ENCODE data around the gene TMEM134.

TMEM134 gene

DNA sequence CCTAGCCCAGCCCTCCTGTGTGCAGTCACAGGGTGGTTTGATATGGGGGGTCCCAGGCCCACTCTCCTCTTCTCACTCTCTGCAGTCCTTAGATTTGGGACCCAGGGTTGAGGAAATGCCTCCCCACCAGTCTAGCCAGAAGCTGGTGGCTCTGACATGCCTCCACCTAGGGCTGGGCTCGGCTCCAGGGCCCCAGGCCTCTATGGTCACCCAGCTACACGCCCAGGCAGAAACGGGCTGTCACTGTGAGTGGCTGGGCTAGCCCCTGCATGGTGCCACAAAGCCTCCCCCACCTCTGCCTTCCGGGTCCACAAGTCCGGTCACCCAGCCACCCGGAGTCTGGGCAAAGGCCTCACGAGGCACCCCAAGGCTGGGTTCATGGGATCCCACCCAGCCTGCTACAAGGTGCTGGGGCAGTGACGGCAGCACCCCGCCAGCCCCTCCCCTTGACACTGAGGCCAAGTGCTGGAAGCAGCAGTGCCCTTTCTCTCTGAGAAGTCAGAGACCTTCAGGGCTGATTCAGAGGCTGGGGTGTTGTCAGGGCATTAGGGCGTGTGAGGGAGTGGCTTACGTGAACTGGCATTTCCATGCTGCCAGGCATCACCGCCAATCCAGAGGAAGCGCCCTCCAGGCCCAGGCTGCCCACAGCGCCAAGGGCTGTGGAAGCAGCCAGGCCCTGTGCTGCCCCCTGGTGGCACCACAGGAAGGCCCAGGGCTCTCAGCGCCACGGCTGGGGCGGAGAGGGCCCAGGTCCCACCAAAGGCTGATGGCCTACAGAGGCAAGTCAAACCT lies 36.8 kb upstream of the TMEM134 start:
- TF ChIP-seq, protein P1, sequence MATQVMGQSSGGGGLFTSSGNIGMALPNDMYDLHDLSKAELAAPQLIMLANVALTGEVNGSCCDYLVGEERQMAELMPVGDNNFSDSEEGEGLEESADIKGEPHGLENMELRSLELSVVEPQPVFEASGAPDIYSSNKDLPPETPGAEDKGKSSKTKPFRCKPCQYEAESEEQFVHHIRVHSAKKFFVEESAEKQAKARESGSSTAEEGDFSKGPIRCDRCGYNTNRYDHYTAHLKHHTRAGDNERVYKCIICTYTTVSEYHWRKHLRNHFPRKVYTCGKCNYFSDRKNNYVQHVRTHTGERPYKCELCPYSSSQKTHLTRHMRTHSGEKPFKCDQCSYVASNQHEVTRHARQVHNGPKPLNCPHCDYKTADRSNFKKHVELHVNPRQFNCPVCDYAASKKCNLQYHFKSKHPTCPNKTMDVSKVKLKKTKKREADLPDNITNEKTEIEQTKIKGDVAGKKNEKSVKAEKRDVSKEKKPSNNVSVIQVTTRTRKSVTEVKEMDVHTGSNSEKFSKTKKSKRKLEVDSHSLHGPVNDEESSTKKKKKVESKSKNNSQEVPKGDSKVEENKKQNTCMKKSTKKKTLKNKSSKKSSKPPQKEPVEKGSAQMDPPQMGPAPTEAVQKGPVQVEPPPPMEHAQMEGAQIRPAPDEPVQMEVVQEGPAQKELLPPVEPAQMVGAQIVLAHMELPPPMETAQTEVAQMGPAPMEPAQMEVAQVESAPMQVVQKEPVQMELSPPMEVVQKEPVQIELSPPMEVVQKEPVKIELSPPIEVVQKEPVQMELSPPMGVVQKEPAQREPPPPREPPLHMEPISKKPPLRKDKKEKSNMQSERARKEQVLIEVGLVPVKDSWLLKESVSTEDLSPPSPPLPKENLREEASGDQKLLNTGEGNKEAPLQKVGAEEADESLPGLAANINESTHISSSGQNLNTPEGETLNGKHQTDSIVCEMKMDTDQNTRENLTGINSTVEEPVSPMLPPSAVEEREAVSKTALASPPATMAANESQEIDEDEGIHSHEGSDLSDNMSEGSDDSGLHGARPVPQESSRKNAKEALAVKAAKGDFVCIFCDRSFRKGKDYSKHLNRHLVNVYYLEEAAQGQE (IDR thresholded peaks at IDR 0.05; ENCODE audit: insufficient read depth in 1 of 2, low read depth in 2 of 2, low read length in 2 of 2) = no peak
- TF ChIP-seq POLR2AphosphoS5 (IDR thresholded peaks at IDR 0.05; ENCODE audit: low read depth, low read length) = no peak
- no peak for TF ChIP-seq FOXP2 (optimal IDR thresholded peaks at IDR 0.05; ENCODE audit: borderline replicate concordance, extremely low read depth, extremely low read length, insufficient read depth)
- no peak for TF ChIP-seq TAF1 (IDR thresholded peaks at IDR 0.05; ENCODE audit: borderline replicate concordance, insufficient read depth, low read length)
- 0 out of 2 replicates have a peak, but pooled peaks have one; percentile 22 for TF ChIP-seq SIN3A (IDR thresholded peaks at IDR 0.05; ENCODE audit: borderline replicate concordance, insufficient read depth, low read length)

DNA sequence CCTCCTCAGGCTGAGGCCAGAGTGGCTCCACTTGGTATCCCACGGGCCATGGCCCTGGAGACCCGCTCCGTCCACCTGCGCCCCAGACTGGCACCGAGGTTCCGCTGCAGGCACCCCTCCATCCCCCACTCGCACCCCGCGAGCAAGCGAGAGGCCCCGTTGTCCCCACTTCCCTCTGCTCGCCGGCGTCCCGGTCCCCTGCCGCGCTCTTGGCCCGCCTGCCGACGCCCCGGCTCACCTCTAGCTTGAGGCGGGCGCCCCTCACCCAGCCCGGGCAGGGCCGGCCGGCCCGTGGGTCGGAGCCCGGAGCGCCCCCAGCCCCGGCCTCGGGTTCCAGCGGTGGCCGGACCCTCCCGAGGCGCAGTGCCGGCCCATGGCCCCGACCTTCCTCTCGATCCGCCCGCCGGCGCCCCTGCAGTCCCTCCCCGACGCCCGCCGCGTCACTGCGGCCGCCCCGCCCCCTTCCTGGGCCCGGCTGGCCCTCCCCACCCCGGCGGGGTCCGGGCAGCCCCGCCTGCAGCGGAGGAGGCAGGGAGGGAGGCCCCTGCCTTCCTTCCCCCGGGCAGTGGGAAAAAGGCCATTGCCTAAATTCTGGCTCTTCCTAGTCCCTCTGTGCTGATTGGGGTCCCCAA lies 36.0 kb upstream of the TMEM134 start, which contains the start of gene PITPNM1:
TSS of gene PITPNM1 (minus strand) at position 414 of the 632 bp plus-strand sequence. CDS start 1,183 bp downstream, outside the sequence.
- TF ChIP-seq, protein P1 (IDR thresholded peaks at IDR 0.05; ENCODE audit: insufficient read depth in 1 of 2, low read depth in 2 of 2, low read length in 2 of 2) = no peak
- TF ChIP-seq SIN3A (IDR thresholded peaks at IDR 0.05; ENCODE audit: borderline replicate concordance, insufficient read depth, low read length) (no peak), TAF1 (IDR thresholded peaks at IDR 0.05; ENCODE audit: borderline replicate concordance, insufficient read depth, low read length) (no peak), FOXP2 (optimal IDR thresholded peaks at IDR 0.05; ENCODE audit: borderline replicate concordance, extremely low read depth, extremely low read length, insufficient read depth) (no peak), POLR2AphosphoS5 (IDR thresholded peaks at IDR 0.05; ENCODE audit: low read depth, low read length) (no peak)

DNA sequence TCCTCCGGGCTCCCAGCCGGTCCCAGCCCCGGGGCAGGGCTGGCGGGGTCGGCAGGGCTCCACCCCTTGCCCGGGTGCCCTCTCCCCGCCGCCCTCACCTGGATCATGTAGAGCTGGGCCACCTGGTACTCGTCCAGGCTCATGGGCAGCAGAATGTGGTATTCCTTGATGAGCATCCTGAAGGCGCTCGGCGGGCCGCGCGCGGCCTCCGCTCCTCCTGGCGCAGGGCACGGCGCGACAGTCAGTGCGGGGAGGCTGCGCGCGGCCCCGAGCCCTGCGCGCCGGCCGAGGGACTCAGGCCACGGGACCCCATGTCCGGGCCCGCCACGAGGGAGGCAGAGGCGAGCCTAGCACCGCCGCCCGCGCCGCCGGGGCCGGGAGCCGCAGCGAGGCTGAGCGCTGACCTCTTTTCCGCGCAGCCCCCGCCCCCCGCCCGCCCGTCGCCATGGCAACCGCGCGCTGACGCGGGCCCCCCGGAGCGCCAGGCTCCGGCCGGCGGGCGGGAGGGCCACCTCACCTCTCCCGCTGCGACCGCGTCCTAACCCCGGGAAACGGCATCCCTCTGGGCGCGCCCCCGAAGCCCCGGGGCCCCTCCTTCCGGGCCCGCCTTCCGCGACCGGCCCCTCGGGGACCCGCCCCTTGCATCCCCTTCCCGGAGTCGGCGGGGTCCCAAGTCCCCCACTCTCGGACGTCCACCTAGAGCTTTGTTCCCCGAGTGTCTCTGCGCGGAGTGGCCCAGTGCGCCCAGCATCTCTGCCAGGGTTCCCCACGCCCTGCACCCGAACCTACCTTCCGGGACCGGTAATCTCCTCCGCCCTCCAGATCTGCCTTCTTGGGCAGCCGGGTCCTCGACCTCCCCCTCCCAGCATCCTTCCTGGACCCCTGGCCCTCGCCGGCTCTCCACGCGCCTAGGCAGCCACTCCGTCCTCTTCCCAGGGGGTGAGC lies 35.2 kb upstream of the TMEM134 start:
- no peak for TF ChIP-seq FOXP2 (optimal IDR thresholded peaks at IDR 0.05; ENCODE audit: borderline replicate concordance, extremely low read depth, extremely low read length, insufficient read depth)
- TF ChIP-seq POLR2AphosphoS5 (IDR thresholded peaks at IDR 0.05; ENCODE audit: low read depth, low read length) = no peak
- no peak for TF ChIP-seq SIN3A (IDR thresholded peaks at IDR 0.05; ENCODE audit: borderline replicate concordance, insufficient read depth, low read length)
- TF ChIP-seq, protein P1 (IDR thresholded peaks at IDR 0.05; ENCODE audit: insufficient read depth in 1 of 2, low read depth in 2 of 2, low read length in 2 of 2) = no peak
- TF ChIP-seq TAF1 (IDR thresholded peaks at IDR 0.05; ENCODE audit: borderline replicate concordance, insufficient read depth, low read length) = no peak

DNA sequence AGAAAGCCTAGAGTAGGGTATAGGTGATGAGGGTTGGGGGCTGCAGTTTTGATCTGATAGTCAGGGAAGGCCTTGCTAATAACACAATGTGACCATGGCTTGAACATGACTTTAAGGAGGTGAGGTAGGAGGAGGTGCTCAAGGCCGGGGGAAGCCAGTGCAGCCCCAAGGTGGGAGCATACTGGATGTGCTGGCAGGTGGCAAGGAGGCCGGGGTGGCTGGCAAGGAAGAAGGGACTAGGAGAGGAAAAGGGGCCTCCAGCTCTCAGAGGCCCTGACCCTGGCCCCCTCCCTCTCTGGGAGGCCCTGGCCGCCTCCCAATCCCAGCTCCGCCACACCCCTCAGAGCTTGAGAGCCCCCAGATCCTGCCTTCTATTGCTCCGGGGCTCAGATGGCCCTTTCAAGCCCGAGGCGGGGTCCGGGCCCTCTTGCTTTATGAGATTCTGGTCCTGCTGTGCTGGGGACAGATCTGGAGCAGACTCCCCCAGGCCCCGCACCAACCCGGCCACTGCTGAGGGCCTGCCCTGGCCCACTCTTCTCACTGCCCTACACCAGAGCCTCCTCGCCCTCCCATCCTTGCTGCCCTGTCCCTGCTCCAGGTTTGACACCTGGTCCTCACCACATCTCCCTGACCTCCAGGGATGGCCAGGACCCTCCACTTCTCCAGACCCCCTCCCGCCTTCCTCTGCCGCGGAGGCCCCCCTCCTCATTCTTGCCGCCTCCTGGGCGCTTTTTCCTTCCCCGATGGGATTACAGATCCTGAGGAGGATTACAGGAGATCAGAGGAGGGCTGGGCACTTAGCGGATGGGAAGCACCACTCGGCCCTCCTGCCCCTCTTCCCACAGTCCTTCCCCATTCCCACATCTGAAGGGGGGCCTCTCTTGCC lies 34.3 kb upstream of the TMEM134 start:
- no peak for TF ChIP-seq POLR2AphosphoS5 (IDR thresholded peaks at IDR 0.05; ENCODE audit: low read depth, low read length)
- no peak for TF ChIP-seq FOXP2 (optimal IDR thresholded peaks at IDR 0.05; ENCODE audit: borderline replicate concordance, extremely low read depth, extremely low read length, insufficient read depth)
- no peak for TF ChIP-seq TAF1 (IDR thresholded peaks at IDR 0.05; ENCODE audit: borderline replicate concordance, insufficient read depth, low read length)
- TF ChIP-seq, protein P1 (IDR thresholded peaks at IDR 0.05; ENCODE audit: insufficient read depth in 1 of 2, low read depth in 2 of 2, low read length in 2 of 2) = no peak
- TF ChIP-seq SIN3A (IDR thresholded peaks at IDR 0.05; ENCODE audit: borderline replicate concordance, insufficient read depth, low read length) = no peak
